ENCODE results near the gene PHTF1. TPM values are rescaled to one million over a fixed set of nuclear protein-coding genes. Genes with fewer than 3 reads are reported as not detected.

Gene PHTF1
- total and polyA plus RNA-seq, 2 donors, result 8.3 to 27.2 TPM

DNA sequence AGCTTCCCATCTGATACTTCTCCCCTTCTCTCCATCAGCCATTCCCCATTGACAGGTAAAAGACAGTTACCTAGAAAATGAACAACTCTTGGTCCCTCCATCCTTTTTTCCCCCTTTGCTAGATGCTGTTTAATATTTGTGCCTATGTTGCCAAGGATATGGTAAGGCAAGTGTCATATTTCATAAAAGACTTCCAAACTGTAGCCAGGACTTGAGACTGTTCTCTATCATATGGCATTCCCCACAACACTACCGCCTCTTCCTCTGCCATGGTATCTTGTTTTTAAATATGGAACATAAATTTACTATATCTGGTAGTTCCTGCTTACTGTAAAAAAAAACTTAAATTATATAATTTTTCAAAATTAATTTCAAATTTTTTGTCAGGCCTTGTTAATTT lies 97.2 kb downstream of the PHTF1 start:
- DNase-seq (ENCODE audit: extremely low spot score), result no peak
- H3K4me3 ChIP-seq (ENCODE audit: low read depth, low read length), result no peak overlapping the region

DNA sequence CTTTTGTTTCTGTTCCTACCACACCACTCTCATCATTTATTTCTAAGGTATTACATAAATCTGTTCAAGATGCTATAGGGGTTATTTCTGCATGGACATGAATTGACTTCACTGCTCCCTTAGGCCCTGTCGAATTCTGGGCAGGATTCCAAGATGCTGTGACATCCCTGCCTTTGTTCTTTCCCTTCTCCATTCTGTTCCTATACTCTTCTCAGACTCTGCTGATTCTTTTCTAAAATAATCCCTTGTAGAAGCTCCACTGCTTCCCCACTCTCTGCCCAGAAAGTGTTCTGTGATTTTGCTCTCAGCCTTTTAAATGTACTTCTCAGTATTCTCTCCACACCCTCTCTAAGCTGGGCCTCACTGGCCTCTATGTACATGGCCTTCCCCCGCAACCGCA lies 99.2 kb downstream of the PHTF1 start:
- no peaks in the 10 kb centered on the region for H3K36me3 ChIP-seq (ENCODE audit: insufficient read depth)
- no peak overlapping the region for H3K4me3 ChIP-seq (ENCODE audit: low read depth, low read length)
- WGBS, result 67% methylated on average over 3 of the region's 3 CpGs
- H3K4me1 ChIP-seq (ENCODE audit: insufficient read depth), result no peaks in the 10 kb centered on the region
- H3K27ac ChIP-seq (ENCODE audit: low read depth), result no peak overlapping the region
- DNase-seq (ENCODE audit: extremely low spot score), result no peak

More for the DNA sequence above, 97.2 kb downstream of the PHTF1 start:
- no peaks in the 10 kb centered on the region for H3K36me3 ChIP-seq (ENCODE audit: insufficient read depth)
- no peaks in the 10 kb centered on the region for H3K4me1 ChIP-seq (ENCODE audit: insufficient read depth)
- 82% methylated on average over 1 of the region's 1 CpG for WGBS
- H3K27ac ChIP-seq (ENCODE audit: low read depth), result no peak overlapping the region

DNA sequence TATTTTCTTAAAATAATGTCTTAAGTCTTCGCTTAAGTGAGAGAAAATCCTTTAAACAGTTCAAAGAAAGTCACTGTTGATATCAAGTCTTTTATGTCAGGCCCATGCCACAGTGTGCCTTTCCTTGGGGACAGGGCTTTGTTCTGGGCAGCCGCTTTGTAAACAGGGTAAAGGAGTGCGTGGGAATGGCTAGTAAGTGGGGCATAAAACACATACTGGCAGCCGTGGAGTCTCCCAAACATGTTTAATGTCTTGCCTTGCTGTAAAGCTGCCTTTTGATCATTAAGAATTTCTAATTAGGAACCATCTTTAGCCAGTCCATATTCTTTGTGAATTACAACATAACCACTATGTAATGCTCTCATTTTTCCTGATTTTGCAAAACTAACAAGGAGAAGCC lies 99.7 kb downstream of the PHTF1 start:
- DNase-seq (ENCODE audit: extremely low spot score), result no peak
- Histone ChIP-seq H3K27ac (ENCODE audit: low read depth) (no peak overlapping the region), H3K4me1 (ENCODE audit: insufficient read depth) (no peaks in the 10 kb centered on the region), H3K4me3 (ENCODE audit: low read depth, low read length) (no peak overlapping the region), H3K36me3 (ENCODE audit: insufficient read depth) (no peaks in the 10 kb centered on the region)
- 86% methylated on average over 4 of the region's 4 CpGs for whole genome bisulfite sequencing

DNA sequence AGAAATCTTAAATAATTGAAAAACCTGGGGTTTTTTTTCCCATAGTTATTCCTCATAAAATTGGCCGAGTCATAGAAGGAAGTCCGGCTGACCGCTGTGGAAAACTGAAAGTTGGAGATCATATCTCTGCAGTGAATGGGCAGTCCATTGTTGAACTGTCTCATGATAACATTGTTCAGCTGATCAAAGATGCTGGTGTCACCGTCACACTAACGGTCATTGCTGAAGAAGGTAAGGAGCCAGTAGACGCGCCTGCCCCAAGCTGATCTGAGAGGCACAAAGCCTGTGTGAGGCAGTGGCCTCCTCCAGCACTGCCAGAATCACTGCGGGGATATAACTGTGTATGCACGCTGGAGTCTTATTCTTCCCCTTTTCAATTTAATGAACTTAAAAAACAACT lies 100.3 kb downstream of the PHTF1 start:
- H3K4me3 ChIP-seq (ENCODE audit: low read depth, low read length), result no peak overlapping the region
- DNase-seq (ENCODE audit: extremely low spot score), result no peak
- 85% methylated on average over 9 of the region's 9 CpGs for WGBS
- H3K27ac ChIP-seq (ENCODE audit: low read depth), result no peak overlapping the region
- no peaks in the 10 kb centered on the region for H3K4me1 ChIP-seq (ENCODE audit: insufficient read depth)
- no peaks in the 10 kb centered on the region for H3K36me3 ChIP-seq (ENCODE audit: insufficient read depth)

DNA sequence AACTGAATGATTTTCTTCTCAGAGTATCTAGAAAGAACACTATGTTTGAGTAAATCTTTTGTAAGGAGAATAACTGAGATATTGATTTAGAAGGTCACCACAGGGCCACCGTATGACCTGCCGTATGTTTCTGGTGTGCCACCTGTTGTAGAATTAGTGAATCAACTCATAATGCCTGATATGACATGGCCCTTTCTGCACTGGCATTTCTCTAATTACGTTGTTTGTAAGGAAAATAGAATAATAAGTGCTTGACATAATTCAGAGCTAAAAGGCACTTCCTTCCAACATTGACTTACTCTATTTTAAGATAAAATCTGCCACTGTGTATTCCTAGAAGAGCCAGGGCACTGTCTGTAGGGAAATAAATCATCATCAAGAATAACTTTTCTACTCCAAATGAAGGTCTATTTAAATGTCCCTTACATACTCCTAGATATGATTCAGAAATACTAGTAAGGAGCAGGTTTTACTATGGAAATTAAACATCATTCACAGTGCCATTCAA lies 101.7 kb downstream of the PHTF1 start:
- no peaks in the 10 kb centered on the region for H3K36me3 ChIP-seq (ENCODE audit: insufficient read depth)
- no peak overlapping the region for H3K4me3 ChIP-seq (ENCODE audit: low read depth, low read length)
- no peak for DNase-seq (ENCODE audit: extremely low spot score)
- 83% methylated on average over 3 of the region's 3 CpGs for WGBS
- no peaks in the 10 kb centered on the region for H3K4me1 ChIP-seq (ENCODE audit: insufficient read depth)
- no peak overlapping the region for H3K27ac ChIP-seq (ENCODE audit: low read depth)

DNA sequence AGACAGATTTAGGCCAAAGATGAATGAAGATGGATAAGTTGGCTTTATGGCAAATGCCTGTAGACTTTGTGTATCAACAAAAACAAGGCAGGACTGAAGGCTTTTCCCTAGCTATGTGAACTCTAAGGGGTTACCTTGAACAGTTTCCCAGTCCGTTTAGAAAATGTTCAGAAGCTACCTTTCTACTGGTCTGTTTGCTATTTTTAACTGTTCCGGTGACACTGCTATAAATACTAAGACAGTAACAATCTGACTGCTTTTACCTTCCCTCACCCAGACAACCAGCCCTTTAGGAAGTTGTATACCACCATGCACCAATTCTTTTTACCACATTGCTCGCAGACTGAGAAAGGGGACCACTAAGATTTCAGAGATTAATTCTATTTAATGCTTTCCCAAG lies 102.2 kb downstream of the PHTF1 start:
- DNase-seq (ENCODE audit: extremely low spot score), result no peak
- WGBS, result 68% methylated on average over 3 of the region's 3 CpGs
- H3K27ac ChIP-seq (ENCODE audit: low read depth), result no peak overlapping the region
- H3K4me1 ChIP-seq (ENCODE audit: insufficient read depth), result no peaks in the 10 kb centered on the region
- no peaks in the 10 kb centered on the region for H3K36me3 ChIP-seq (ENCODE audit: insufficient read depth)
- H3K4me3 ChIP-seq (ENCODE audit: low read depth, low read length), result no peak overlapping the region

DNA sequence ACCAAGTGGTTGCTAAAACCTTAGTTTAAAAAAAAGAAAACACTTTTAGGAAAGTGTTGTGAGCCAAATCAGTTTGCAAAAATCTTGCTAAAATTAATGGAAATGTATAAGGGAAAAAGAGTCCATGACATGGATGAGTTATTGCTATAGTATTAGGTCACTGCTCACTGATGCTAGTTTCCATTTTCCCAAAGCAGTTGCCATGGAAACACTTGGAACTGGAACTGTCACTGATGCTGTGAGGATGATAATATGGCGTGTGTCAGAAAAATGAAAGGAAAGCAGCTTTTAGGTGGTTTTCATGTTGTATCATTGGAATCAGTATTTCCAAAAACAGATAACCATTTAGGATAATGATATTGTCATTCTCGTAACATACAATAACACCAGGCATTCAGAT lies 104.4 kb downstream of the PHTF1 start:
- WGBS, result 91% methylated on average over 2 of the region's 2 CpGs
- H3K36me3 ChIP-seq (ENCODE audit: insufficient read depth), result no peaks in the 10 kb centered on the region
- no peak overlapping the region for H3K27ac ChIP-seq (ENCODE audit: low read depth)
- DNase-seq (ENCODE audit: extremely low spot score), result peak; percentile 18
- H3K4me3 ChIP-seq (ENCODE audit: low read depth, low read length), result no peak overlapping the region
- no peaks in the 10 kb centered on the region for H3K4me1 ChIP-seq (ENCODE audit: insufficient read depth)

DNA sequence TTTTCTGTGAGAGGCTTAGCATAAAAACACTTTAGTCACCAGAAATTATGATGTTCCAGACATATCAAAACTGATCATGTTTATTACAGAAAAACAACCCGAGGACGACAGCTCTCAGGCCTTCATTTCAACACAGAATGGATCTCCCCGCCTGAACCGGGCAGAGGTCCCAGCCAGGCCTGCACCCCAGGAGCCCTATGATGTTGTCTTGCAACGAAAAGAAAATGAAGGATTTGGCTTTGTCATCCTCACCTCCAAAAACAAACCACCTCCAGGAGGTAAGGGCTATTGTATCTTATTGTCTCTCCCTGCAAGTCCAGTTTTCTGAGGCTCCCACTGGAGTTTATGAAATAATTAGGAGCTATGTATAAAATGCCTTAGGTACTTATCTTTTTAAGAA lies 105.5 kb downstream of the PHTF1 start:
- no peaks in the 10 kb centered on the region for H3K4me1 ChIP-seq (ENCODE audit: insufficient read depth)
- 94% methylated on average over 5 of the region's 5 CpGs for WGBS
- DNase-seq (ENCODE audit: extremely low spot score), result no peak
- H3K36me3 ChIP-seq (ENCODE audit: insufficient read depth), result no peaks in the 10 kb centered on the region
- H3K4me3 ChIP-seq (ENCODE audit: low read depth, low read length), result no peak overlapping the region
- no peak overlapping the region for H3K27ac ChIP-seq (ENCODE audit: low read depth)

DNA sequence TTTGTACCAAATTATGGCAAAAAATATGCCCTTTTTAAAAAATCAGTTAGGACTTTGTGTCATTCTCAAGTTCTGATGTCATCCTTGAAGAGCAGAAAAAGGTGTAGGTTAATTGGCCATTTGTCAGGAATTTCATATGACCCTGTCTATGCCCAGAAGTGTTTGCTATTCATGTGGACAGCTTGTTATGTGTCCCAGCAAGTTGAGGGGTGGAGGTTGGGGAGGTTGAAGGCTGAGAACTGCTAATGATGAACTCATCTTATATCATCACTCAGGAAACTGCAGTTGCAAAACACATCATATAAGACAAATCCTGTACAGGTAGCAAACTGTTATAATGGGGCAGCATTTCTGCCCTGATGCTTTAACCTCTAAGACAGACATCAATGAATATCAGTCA lies 106.5 kb downstream of the PHTF1 start:
- Histone ChIP-seq H3K36me3 (ENCODE audit: insufficient read depth) (no peaks in the 10 kb centered on the region), H3K4me1 (ENCODE audit: insufficient read depth) (no peaks in the 10 kb centered on the region), H3K4me3 (ENCODE audit: low read depth, low read length) (no peak overlapping the region), H3K27ac (ENCODE audit: low read depth) (no peak overlapping the region)
- DNase-seq (ENCODE audit: extremely low spot score), result no peak

DNA sequence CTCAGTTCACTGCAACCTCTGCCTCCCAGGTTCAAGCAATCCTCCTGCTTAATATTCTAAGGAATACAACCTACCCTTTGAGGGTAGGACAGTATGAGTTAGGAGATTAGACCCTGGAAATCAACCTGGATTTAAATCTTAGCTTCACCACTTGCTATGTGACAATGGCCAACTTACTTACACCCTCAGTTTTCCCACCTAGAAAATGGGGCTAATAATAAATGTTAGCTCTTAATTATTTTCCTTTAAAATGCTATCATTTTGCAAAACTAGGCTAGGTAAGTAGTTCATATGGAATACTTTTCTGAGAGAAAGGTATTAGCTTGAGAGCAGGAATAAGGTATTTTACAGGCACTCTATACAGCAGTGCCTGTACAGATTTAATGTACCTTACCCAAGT lies 110.8 kb downstream of the PHTF1 start:
- Histone ChIP-seq H3K27ac (ENCODE audit: low read depth) (no peak overlapping the region), H3K4me1 (ENCODE audit: insufficient read depth) (no peaks in the 10 kb centered on the region), H3K4me3 (ENCODE audit: low read depth, low read length) (no peak overlapping the region), H3K36me3 (ENCODE audit: insufficient read depth) (peaks cover 1% of the 10 kb centered on the region)
- no peak for DNase-seq (ENCODE audit: extremely low spot score)

DNA sequence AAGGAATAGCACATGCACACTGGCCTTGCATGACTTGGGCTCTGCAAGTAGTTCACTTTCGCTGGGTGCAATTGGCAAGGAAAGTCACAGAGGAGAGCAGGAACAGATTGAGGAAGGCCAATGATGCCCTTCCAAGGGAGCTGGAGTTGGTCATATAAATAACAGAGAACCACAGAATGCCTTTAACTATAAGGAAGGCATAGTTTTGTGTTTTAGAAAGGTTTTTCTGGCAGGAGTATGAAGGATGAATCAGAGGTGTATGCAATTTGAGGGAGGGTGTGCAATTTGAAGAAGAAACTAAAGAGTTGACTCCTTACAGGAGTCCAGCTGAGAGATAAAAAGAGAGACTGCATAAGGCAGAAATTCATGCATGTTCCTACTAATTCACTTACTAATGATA lies 112.1 kb downstream of the PHTF1 start:
- Histone ChIP-seq H3K4me1 (ENCODE audit: insufficient read depth) (no peaks in the 10 kb centered on the region), H3K4me3 (ENCODE audit: low read depth, low read length) (no peak overlapping the region), H3K27ac (ENCODE audit: low read depth) (no peak overlapping the region), H3K36me3 (ENCODE audit: insufficient read depth) (peaks cover 1% of the 10 kb centered on the region)
- no peak for DNase-seq (ENCODE audit: extremely low spot score)
- 98% methylated on average over 1 of the region's 1 CpG for WGBS

Other genes starting within 250 kb of the PHTF1 start
- 34.2 TPM for gene RSBN1, start 53.0 kb upstream of the PHTF1 start, total RNA-seq
- gene RSBN1, start 53.0 kb upstream of the PHTF1 start, polyA plus RNA-seq, result 9.6 TPM
- gene PTPN22, start 112.2 kb upstream of the PHTF1 start, total RNA-seq, result 2.3 TPM
- 1.2 TPM for gene PTPN22, start 112.2 kb upstream of the PHTF1 start, polyA plus RNA-seq
- gene BCL2L15, start 128.1 kb upstream of the PHTF1 start, total RNA-seq, result 0.90 TPM
- gene BCL2L15, start 128.1 kb upstream of the PHTF1 start, polyA plus RNA-seq, result 0.25 TPM
- 35.3 TPM for gene AP4B1, start 145.3 kb upstream of the PHTF1 start, total RNA-seq
- gene AP4B1, start 145.3 kb upstream of the PHTF1 start, polyA plus RNA-seq, result 9.2 TPM
- gene DCLRE1B, start 145.8 kb upstream of the PHTF1 start, total RNA-seq, result 5.0 TPM
- gene DCLRE1B, start 145.8 kb upstream of the PHTF1 start, polyA plus RNA-seq, result 5.1 TPM
- gene HIPK1, start 169.8 kb upstream of the PHTF1 start, total RNA-seq, result 41.7 TPM
- 23.5 TPM for gene HIPK1, start 169.8 kb upstream of the PHTF1 start, polyA plus RNA-seq
- 206 TPM for gene OLFML3, start 220.0 kb upstream of the PHTF1 start, total RNA-seq
- 144 TPM for gene OLFML3, start 220.0 kb upstream of the PHTF1 start, polyA plus RNA-seq

Measured in urinary bladder (tissue), 4 donors.